GM18517 (cell line): ENCODE measurements around the gene TSC22D1.

Source experiments
- ATAC-seq: cut with Tn5 transposase; IDR thresholded peaks from one replicate; pipeline ENCODE4 v1.9.1; 2021; ENCODE audit warnings: mild to moderate bottlenecking, moderate library complexity; ENCODE audit not compliant: unreplicated experiment

Gene TSC22D1

DNA sequence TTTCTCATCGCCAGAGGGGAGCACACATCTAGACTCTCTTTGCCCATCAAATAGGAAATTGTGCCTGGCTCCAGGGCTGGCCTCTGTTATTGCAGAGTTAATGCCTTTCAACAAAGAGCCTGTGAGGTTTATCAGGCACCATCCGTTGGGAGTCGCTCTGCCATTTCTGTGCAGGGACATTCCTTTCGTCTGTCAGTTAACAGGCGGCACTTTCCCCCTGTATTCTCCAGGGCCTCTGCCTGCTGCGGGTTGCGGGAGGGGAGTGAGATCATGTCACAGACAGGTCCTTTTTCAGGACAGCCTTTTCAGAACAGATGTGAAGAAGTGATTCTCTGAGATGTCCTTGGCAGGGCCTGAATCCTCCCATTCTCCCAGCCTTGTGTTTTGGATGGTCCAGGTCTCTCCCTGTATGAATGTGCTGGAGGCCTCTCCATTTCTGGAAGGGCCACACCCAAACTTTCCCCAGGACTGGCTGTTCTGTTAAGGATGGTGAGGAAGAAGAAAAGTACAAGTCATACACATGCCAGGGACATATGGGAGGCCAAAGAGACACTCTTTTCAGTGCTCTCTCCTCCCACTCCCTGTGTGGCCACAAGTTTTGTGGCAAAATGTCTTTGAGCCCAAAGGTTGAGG is 187.6 kb downstream of the TSC22D1 start:
- no peak for ATAC-seq

DNA sequence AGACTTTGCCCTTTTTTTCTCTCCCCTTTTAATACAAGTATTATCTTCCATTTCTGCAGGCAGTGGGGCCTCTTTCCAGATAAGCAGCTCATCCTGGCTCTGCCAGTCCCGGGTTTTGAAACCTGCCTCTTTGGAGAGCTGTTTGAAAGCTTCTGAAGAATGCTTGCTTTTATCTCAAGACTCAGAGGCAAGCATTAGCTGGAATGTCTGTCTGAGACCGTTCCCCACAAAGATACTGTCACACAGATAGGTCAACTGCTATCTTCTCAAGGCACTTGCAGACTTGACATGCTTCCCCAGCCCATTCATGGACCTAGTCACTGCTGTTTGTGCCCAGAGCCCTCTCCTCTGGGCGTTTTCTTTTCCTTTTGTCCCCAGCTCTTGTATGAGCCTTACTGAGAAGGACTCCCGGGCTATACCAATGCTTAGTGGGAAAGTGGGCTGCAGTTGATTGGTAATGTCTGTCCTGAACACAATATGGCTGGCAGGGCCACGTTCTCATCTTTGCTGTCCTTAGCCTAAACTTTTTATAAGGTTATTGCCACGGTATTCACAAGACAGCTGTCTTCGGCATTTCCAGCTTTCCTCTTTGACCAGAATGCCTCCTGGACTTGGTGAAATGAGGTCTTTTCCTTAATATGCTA is 189.1 kb downstream of the TSC22D1 start:
- ATAC-seq = no peak

DNA sequence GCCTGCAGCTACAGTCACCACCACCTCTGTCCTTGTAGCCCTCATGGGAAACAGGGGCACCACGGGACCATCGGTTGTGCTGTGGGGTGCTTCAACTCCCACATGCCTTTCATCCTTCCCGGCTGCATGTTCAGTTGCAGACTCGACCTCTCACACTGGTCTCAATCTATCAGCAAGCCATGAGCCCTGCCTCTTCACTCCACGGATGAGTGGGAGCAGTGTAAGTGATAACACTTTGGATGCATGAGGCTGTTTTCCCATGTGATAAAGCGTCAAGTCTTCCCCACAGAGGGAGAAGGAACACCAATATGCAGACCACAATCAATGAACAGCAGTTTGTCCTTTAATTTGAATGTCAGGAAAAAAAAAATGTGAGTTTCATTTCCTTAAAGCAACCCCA is 190.3 kb downstream of the TSC22D1 start:
- ATAC-seq = no peak

DNA sequence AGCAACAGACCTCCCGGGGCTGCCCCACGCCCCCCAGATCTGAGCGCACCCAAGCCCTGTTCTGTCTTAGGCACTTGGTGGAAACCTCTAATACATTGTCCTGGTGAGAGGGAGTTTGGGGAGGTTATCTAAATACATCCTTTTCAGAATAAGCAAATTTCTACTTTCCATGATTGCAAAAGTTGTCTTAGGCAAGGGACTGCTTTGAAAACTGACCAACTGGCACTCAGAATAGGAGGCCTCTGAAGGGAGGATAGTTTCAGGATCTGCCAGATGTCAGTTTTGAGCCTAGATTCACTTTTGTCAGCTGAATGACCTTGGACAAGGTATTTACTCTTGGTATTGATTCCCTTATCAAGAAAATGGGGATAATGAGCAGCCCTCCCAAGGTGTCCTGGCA is 190.7 kb downstream of the TSC22D1 start:
- ATAC-seq = no peak

DNA sequence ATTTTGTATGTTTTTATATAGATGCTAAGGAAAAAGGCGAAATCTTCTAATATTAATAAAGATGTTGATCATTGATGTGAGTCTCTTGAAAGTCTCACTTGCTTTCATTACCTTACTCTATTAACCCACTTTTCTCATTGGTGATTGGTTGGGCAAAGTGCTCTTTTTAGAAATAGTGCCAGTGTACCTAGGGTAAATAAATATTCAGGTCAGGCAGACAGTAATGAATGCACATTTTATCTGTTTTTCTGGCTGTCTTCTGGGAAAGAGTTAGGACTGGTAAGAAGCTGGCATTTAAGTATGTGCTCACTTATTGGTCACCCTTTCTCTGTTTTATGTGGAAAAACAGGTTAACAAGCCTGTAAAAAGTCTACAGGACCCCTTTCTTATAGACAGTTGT is 191.4 kb downstream of the TSC22D1 start:
- ATAC-seq = no peak

DNA sequence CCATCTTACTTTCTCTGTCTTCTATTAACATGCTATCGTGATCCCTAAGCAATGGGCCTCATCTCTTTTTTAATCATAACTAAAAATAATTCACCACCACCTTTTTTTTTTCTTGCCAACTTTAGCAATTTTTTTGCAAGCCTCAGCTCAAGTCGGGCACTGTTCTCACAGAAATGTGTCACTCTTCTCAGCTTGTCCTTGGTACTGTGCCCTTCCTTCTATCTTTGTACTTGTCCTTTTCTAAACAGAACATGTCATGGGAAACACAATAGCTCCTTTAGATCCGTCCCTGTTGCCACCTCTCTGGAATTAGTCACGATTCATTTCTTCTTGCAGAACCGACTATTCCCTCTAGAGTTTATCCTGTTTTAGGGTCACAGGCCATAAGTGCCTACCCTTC is 192.2 kb downstream of the TSC22D1 start:
- ATAC-seq = no peak

DNA sequence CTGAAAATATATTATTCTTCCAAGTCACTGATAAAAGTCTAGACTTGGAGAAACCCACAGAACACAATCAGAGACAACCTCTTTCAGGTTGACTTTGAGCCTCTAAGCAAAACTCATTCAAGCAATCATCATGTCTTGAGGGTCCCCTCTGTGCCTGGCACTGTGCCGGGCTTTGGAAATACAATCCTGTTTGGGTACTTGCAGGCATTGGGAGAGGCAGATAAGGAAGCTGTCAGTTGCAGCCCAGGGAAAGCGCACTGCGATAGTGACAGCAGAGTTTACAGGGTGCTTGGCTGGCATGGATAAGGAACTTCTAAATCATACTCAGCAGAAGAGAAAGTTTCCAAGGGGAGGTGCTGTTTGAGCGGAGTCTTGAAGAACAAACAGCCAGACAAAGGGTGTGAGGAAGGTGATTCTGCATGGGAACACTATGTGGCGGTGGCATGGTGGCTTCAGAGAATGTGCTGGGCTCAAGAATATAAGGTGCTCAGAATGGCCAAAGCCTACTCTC is 193.4 kb downstream of the TSC22D1 start:
- ATAC-seq = no peak
